ENCODE measurements around the gene TRIM73.
A peak's percentile ranks its signal among the peaks of the same experiment; 100 is the strongest.
"Not testable (repeated sequence)": the region's sequence is repeated elsewhere in the genome, so short reads cannot be mapped to it uniquely, and the experiment has no call there.

Gene TRIM73

DNA sequence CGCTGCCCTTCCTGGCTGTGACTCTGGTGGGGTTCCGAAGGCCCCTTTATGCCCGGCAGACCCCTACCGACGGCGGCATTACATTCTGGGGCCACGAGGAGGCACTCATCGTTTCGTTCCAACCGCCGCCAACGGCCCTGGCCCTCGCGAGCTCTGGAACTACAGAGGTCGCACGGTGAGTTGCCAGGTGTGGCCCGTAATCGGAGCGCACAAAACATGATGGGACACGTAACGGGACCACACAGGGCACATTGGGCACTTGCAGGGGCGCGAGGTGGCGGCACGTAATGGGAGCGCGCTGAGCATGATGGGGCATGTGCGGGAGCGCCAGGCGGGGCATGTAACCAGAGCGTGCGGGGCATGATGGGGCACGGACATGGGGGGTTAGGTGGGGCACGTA is at the start of gene TRIM73:
Gene TRIM73, plus strand, starts transcription at position 301 of the 400 bp plus-strand sequence. CDS start 3,305 bp downstream, outside the sequence.
- not testable (repeated sequence) for DNase-seq

DNA sequence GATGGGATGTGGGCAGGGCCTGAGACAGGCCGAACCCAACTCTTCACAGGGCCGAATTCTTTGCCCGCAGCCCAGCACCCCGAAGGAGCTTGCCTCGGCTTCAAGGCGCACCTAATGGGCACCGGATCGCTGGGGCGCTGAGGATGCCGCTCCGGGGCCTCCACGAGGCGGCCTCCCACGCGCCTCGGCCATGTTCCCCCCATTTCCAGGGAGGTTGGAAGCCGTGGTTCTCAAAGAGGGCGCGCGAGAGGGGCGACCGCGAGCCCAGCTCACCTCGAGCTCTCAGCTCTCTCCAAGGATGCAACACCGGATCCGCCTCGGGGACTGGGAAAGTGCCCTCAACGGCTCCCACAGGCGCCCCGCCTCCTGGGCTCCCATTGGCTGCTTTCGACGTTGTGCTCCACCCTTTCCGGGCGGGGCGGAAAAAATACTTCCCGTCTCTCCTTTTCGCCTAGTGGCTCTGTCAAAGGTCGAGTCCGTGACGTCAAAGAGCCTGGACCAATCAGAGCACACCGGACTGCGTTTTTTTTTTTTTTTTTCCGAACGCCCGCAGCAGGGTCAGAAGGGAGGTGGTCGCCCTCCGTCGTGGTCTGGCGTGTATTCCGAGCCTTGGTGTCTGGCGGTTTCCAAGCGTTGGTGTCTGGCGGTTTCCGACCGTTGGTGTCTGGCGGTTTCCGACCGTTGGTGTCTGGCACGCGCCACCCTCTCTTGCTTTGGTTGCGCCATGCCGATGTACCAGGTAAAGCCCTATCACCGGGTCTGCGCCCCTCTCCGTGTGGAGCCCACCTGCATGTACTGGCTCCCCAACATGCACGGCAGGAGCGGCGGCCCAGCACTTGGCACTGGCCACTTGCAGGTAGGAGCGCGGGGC is 36.5 kb upstream of the TRIM73 start:
- DNase-seq, result peak; percentile 13

DNA sequence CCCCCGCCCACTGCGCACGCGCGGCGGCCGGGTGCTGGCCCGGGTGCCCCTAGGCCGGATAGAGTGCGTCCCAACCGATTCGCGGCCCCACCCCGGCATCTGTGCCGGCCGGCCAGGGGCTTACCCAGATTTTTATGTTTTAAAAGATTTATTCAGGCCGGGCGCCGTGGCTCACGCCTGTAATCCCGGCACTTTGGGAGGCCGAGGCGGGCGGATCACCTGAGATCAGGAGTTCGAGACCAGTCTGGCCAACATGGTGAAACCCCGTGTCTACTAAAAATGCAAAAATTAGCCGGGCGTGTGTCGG is 35.9 kb upstream of the TRIM73 start:
- DNase-seq, result not testable (repeated sequence)

DNA sequence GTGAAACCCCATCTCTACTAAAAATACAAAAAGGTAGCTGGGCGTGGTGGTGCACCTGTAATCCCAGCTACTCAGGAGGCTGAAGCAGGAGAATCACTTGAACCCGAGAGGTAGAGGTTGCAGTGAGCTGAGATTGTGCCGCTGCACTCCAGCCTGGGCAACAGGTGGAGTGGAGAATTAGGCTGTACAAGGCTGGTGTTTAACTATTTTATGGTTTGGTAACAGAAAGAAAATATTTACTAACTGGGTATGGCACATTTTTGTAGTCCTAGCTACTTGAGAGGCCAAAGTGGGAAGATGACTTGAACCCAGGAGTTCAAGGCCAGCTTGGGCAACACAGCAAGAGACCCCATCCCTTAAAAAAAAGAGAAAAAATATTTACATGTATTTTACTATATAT is 31.4 kb upstream of the TRIM73 start:
- DNase-seq, result not testable (repeated sequence)

DNA sequence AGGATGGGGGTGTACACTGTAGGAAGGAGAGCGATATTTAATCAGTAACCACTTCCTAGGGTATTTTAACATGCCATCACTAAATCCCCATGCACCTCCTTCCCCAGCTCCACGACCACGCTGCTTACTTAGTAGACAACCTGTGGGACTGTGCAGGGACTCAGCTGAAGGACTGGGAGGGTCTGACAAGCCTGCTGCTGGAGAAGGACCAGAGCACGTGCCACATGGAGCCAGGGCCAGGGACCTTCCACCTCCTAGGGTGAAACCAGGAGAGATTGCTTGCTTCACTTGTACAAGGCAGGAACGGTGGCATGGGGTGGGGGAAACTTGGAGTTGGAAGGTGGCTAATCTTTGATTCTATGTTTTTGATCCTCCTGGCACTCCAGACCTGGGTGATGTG is 28.8 kb upstream of the TRIM73 start:
- not testable (repeated sequence) for DNase-seq

DNA sequence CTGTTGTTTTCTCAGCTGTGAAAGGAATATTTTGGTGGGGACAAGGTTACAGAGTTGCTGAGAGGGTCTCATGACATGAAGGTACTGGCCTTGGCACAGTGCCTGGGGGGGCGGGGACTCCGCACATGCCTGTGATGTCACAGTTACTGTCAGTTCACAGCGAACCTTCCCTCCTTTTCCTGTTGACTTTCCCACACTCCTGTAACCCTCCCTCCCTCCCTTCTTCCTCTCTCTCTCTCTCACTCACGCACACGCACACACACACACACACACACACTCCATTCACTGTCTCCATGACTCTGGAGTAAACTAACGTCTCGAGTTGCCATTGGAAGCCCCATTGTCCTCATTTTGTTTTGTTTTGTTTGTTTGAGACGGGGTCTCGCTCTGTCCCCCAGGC is 28.1 kb upstream of the TRIM73 start:
- DNase-seq, result not testable (repeated sequence)

DNA sequence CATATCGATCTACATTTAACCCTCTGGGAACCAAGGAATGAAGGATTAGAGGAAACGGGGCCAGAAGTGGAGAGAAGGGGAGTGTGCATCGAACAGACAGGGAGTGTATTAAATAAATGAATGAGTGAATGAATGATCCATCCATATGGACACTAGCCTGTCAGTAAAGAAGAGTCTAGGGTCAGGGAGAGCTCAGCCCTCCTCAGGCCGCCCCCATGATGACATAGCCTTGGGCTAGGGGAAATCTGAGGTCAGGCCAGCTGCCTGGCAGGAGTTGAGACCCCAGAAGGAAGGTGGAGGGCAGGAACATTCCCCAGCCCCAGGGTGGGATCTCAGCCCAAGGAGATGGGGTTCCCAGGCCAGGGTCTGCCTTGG is 21.3 kb upstream of the TRIM73 start:
- DNase-seq, result not testable (repeated sequence)

DNA sequence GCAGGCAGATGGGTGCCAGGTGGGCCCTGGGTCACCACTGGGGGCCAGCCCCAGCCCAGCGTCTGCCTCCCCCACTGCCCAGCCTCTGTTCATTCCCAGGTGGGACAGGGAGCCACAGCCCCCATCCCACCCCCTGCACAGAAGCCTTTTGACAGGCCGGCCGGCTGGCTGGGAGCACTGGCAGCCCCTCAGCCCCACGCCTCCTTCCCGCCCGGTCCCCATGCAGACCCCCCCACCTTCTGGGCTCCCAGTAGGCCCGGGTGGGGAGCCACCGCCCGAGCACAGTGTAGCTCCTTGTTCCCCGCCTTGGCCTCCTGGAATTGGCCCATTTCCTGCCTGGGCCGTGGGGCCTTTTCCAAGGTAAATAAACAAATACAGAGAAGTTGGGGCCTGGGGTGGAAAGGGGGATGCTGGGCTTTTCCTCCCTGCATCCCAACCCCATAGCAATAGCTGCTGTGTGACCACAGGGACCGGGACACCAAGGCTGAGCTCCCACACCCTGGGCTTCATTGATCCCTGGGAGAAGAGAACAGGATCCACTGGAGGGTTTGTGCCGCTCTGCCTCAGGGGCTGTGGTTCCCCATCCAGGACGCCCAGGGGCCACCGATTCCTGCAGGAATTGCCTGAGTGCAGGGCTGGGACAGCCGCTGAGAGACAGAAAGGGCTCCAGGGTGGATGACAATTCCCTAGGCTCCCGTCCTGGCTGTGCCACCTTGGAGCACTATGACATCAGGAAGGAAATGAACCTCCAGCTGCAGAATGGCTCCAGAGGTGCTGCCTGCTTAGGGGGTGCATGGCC is 20.7 kb upstream of the TRIM73 start:
- DNase-seq, result not testable (repeated sequence)

DNA sequence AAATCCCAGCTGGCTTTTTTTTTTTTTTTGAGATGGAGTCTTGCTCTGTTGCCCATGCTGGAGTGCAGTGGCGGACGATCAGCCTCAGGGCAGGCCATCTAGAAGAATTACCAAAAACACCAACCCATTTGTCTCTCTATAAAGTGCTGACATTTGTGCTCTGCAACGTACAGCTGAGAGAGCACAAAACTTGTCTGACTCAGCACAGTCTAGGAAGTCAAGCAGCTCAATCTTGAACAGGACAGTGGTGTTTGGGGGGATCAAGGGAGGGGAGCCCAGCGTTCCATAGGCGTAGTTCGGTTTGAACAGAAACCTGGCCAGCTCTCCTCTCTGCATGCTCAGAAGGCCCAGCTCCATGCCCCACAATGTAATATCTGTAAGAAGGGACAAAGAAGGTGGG is 2.2 kb upstream of the TRIM73 start:
- not testable (repeated sequence) for DNase-seq

DNA sequence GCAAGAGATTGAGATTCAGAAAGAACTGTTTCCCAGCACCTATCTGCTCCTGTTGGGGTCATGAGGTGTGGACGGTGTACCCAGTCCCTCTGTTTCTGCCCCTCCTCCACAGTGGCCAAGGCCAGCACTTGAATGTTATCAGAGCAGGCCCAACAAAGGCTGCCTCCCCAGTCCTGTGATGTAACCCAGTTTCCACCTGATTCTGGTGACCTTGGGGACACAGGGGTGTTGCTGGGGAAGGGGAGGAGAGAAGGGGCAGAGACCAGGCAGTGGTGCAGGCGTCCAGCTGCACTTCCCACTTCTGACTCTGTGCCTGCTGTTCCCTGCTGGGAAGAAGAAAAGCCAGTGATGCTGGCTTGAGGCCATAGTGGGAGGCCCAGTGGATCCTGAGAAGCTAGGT is 2.4 kb downstream of the TRIM73 start:
- not testable (repeated sequence) for DNase-seq

DNA sequence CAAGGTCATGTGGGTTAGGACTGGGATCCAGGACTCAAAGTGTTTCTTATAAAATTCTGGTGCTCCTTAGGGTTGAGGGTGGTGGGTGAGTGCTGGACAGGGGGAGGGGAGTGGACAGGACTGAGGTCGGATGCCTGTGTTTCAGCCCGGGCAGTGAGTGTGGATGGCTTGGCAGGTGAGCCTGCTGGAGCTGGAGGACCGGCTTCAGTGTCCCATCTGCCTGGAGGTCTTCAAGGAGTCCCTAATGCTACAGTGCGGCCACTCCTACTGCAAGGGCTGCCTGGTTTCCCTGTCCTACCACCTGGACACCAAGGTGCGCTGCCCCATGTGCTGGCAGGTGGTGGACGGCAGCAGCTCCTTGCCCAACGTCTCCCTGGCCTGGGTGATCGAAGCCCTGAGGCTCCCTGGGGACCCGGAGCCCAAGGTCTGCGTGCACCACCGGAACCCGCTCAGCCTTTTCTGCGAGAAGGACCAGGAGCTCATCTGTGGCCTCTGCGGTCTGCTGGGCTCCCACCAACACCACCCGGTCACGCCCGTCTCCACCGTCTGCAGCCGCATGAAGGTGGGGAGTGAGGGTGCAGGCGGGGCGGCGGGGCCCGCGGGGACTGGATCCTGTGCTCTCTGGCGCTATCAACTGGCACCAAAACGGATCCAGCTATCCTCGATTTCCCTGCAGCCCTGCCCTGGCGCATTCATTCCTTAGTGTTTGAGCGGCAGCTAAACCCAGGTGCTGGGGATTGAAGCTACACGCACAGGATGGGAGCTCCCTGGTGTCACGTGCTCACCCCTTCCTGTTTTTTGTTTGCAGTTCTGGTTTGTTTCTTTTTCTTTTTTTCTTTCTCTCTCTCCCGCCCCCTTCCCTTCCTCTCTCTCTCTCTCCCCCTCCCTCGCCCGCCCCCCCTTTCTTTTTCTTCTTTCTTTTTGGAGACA is 3.6 kb downstream of the TRIM73 start:
- DNase-seq, result not testable (repeated sequence)

DNA sequence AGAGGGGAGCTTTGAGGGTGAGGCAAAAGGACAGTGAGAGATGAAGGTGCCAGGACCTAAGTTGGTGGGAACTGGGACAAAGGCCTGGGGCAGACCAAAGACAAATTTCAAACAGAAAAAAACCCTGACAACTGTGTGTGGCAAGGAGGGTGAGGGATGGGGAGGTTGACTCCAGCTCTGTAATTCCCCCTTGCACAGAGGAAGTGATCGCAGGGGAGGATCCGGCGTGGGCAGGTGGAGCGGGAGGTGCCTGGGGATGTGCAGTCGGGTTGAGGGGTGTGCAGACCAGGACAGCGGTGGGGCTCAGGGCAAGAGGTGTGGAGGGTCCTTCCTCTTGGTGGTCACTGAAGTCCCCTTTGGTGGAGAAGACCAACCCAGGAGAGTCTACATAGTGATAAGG is 5.1 kb downstream of the TRIM73 start:
- not testable (repeated sequence) for DNase-seq

DNA sequence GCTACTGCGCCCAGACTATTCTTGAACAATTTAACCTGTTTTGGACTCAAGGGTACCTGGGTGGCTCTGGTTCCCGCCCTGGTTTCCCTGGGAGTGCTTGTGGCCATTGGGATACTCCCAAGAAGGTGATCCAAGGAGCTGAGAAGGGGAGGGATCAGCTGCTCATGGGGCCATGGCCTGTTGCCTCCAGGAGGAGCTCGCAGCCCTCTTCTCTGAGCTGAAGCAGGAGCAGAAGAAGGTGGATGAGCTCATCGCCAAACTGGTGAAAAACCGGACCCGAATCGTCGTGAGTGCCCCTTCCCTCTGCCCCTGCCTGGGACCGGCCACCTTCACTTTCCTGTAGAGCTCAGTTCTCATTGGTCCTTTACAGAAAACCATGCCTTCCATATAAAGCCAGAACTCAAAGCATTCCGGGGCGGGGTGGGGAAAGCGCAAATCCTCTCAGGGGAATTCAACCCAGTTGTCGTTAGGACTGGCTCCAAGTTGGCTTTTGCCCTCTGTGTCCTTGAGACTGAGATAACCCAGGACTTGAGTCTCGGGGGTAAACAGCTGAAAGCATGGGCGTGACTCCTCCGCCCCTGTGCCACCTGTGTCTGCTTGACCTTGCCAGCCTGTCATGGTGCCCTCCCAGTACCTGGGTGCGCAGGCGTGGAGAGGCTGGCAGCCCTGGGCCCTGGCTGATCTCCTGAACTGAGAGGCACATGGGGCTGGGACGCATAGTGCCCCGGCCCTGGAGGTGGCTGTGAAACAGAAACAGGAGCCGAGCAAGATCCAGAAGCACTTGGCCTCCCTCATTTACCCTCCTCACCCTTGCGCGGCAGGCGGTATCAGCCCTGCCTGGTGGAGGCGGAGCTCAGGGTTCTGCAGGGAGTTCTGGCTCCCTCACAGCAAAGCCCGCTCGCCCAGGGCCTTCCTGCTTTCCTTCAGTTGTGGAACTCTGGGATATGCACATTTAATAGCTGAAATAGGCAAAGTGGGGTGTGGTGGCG is 8.3 kb downstream of the TRIM73 start:
- DNase-seq, result not testable (repeated sequence)

DNA sequence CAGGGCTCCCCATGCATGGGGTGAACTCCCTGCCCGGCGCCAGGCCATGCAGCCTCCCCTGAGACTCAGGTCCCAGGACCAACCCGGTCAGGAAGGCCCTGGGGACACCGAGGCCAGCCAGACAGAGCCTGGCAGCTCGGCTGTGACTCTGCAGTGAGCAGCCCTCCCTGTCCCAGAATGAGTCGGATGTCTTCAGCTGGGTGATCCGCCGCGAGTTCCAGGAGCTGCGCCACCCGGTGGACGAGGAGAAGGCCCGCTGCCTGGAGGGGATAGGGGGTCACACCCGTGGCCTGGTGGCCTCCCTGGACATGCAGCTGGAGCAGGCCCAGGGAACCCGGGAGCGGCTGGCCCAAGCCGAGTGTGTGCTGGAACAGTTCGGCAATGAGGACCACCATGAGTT is 9.2 kb downstream of the TRIM73 start:
- not testable (repeated sequence) for DNase-seq

DNA sequence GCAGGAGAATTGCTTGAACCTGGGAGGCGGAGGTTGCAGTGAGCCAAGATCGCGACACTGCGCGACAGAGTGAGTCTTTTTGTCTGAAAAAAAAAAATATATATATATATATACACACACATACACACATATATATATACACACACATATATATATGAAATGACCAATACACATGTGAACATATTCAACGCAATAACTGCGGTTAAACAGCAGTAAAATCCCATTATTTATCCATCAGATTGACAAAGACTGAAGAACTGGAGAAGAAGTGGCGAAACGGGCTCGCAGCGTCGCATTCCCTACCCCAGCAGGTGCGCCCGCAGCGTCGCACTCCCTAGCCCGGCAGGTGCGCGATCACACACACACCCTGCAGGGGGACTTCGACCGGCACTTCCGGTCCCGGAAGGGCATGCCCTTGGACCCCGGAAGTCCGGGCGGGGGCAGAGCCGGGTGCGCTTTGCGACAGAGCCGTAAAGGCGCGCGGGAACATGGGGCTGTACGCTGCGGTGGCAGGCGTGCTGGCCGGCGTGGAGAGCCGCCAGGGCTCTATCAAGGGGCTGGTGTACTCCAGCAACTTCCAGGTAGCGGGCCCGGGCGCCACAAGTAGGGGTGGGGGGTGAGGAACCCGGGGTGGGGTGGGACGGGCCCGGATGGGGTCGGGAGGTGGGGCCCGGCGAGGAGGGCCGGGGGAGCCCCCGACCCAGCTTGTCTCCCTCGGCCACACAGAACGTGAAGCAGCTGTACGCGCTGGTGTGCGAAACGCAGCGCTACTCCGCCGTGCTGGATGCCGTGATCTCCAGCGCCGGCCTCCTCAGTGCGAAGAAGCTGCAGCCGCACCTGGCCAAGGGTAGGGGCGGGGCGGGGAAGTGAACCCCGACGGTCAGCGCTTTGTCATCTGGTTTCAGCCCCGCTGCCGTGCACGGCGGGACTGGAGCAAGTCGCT is 14.7 kb downstream of the TRIM73 start:
- DNase-seq, result not testable (repeated sequence)

DNA sequence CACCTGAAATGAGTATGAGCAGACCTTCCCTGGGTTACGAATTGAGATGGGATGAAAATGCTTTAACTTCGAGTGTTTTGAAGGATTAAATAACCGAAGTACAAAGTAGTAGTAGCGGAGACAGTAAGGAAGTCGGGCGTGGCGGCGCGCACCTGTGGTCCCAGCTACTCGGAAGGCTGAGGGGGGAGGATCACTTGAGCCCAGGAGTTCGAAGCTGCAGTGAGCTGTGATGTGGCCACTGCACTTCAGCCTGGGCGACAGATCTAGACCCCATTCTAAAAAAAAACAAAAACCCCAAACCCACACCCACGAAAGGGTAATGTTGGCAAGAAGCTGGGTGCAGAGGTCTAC is 15.4 kb downstream of the TRIM73 start:
- DNase-seq, result not testable (repeated sequence)

DNA sequence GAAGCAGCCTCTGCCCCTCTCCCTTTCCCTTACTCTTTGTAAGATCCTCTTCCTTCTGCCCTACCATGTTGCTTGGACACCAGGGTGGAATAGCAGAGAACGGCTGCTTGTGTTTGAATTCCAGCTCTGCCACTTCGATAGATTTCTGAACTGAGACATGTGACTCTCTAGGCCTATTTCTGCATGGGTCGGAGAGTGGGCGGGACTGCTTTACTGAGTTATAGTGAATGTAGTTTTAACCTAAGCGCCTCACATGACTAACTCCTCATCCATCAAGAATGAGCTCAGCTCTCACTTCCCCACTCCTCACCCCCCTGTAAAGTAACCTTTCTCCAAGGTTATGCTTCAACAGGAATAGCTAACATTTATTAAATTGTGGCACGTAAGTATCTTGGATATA is 18.8 kb downstream of the TRIM73 start:
- not testable (repeated sequence) for DNase-seq

DNA sequence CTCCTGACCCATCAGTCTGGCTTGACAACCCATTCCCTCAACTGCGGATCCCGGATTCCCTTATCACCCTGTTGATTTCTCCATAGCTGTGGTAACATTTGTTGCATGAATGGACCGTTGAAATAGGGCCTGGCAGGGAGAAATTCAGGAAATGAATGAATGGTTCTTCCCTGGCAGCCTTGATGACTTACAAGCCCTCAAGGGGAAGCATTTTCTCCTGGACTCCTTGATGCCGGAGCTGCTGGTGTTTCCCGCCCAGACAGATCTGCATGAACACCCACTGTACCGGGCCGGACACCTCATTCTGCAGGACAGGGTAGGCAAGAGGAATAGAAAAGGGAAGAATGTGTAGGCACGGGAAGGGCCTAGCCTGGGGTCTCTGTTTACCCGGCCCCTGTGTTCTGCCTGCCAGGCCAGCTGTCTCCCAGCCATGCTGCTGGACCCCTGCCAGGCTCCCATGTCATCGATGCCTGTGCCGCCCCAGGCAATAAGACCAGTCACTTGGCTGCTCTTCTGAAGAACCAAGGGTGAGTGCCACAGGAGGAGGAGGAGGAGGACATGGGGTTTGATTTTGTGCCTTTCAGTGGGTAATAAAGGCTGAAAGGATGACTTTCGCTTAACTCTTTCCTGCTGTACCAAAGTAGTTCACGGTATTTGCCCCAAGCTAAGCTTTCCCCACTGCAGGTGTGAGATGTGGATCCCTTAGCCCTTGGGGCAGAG is 19.4 kb downstream of the TRIM73 start:
- not testable (repeated sequence) for DNase-seq

DNA sequence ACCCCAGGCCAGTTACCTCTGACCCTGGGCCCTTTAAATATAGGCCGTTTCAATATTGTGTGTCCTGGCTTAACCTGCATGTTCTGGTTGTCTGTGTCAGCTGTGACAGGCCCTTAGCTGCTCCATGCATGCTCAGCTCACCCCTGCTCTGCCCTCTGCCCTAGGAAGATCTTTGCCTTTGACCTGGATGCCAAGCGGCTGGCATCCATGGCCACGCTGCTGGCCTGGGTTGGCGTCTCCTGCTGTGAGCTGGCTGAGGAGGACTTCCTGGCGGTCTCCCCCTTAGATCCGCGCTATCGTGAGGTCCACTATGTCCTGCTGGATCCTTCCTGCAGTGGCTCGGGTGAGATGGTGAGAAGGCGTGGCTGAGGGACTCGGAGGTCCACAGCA is 20.0 kb downstream of the TRIM73 start:
- not testable (repeated sequence) for DNase-seq
